ENCODE measurements around the gene STX18. TPM values are rescaled to one million over a fixed set of nuclear protein-coding genes. Genes with fewer than 3 reads are reported as not detected.
"Not testable (repeated sequence)": the region's sequence is repeated elsewhere in the genome, so short reads cannot be mapped to it uniquely, and the experiment has no call there.

Gene STX18
- 24.0 and 26.4 TPM in 2 replicates for total RNA-seq

DNA sequence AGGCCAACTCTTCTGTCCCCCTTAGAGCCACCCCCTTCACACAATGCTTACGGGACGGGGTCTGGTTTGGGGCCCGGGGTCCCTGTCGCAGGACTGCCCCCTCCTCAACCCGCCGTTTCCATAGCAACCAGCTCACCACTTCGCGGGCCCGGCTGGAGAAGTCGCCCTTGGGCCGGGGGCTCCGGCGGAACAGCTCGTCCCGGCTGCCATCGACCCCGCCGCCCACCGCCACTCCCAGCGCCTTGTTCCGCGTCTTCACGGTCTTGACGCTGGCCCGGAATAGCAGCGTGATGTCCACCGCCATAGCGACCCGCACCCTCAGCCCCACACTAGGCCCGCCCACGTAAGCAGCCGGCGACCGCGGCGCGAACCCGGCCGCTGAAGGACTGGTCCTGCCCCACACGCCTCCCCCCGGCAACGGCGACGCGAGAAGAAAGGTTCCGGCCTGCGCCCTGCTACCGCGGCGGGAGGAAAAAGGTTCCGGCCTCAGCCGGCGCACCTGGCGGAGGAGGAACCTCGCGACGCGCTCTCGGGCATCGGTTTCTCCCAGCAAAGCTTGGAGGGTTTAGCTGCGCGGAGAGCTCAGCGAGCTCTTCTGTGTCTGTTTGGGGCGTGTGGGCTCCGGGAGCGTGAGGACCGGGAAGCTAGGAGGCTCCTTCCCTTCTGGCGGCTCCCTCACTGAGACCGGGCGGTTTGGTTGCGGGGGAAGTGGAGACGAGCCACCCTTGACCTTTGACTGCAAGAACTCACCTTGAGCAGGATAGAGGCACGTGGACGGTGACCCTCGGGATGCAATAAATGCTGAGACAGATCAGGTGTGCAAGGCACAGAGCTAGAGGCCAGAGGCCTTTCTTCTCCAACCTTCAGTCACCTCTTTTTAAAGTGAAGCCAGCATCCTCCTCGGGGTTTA is at the start of gene STX18:
Gene STX18 (minus strand): TSS at position 388 of the 910 bp plus-strand sequence. CDS start 84 bp downstream, at position 304.
- peak; percentile 29 for DNase-seq (ENCODE audit: extremely low read depth, low read depth, low spot score)

DNA sequence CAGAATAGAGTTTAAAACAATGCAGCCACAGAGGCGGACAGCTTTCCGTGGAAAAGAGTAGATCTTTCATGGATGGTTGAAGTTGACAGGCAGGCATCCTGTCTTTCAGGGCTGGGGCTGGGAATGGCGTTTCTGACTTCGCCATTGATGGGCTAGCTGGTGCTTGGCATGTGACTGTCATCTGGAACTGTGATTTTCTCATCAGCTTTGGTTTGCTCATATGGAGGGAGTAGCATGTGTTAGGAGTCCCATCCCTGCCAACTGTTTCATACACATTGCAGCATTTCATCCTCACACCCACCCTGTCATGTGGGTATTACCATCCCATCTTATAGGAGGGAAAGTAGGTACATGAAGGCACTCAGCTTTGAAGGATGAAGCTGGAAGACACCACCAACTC is 49.2 kb upstream of the STX18 start:
- no peak for DNase-seq (ENCODE audit: extremely low read depth, low read depth, low spot score)

DNA sequence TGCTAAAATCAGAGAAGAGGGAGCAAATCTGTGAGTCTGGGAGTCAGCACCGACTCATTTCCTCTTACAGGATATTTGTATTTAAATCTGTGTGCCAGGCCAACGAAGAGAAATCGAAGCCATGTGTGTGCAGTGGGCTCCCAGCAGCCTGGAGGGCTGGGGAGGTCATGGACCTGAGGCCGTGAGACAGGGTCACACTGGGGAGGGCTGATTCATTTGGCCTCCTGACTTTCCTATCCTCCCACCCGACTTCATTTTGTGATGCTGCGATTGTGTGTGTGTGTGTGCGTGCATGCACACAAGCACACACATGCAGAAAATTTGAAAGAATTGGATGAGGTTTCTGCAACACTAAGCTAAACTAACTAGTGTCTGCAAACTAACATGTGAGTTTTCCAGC is 48.7 kb upstream of the STX18 start:
- no peak for DNase-seq (ENCODE audit: extremely low read depth, low read depth, low spot score)

DNA sequence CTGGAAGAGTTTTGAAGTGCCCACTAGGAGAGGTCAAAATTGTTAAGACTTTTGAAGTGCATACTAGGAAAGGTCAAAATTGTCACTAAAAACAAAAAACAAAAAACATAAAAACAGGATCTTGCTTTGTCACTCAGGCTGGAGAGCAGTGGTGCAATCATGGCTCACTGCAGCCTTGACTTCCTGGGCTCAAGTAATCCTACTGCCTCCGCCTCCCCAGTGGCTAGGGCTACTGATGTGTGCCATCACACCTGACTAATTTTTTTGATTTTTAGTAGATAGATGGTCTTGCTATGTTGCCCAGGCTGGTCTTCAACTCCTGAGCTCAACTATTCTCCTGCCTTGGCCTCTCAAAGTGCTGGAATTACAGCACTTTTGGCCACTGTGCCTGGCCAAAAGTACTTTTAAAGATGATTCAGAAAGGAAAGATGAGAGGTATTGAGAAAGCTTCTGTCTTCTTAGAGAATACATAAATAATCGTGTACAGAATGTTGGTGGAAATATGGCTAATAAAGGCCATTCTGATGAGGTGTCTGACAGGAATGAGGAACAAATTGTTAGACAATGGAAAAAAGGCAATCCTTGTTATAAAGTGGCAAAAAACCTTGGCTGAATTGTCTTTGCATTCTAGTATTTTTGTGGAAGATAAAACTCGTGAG is 43.3 kb upstream of the STX18 start:
- no peak for DNase-seq (ENCODE audit: extremely low read depth, low read depth, low spot score)

DNA sequence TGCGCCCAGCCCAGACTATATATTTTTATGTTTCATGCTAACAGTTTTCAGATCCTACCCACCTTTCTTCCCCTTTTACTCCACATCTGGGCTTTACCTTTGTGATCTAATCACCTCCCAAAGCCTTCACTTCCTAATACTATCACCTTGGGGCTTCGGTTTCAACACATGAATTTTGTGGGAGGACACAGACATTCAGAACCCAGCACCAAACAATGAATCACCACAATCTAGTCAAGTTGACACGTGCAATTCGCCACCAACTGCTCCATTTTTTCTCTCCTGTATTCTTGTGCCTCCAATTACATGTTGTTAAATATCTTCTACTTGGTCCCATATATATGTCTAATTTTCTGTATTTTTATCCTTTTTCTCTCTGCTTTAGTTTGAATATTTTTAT is 41.8 kb upstream of the STX18 start:
- no peak for DNase-seq (ENCODE audit: extremely low read depth, low read depth, low spot score)

DNA sequence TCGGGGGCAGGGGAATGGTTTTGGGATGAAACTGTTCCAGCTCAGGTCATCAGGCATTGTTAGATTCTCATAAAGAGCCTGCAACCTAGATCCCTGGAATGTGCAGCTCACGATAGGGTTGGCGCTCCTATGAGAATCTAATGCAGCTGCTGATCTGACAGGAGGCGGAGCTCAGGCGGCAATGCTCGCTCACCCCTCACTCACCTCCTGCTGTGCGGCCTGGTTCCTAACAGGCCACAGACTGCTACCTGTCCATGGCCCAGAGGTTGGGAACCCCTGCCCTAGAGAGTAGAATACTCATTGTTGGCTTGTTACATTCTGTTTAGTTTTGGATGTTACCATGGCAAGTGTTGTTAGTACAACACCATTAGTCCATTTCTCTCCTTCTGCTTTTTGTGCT is 40.8 kb upstream of the STX18 start:
- DNase-seq (ENCODE audit: extremely low read depth, low read depth, low spot score) = no peak

DNA sequence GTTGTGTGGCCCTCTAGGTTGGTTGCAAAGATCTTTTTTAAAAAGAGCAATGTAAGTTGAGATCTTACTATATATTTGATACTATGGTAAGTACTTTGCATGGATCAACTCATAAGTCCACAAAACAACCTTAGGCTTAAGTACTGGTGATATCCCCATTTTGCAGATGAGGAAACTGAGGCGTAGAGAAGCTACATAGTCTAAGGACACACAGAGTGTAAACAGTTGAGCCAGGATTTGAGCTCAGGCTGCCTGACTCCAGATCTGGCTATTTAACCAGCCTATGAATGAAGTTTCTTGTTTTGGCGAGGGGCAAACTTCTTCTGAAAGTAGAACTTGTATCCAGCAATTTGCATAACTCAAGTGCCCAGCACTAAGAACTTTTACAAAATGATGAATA is 38.6 kb upstream of the STX18 start:
- no peak for DNase-seq (ENCODE audit: extremely low read depth, low read depth, low spot score)

DNA sequence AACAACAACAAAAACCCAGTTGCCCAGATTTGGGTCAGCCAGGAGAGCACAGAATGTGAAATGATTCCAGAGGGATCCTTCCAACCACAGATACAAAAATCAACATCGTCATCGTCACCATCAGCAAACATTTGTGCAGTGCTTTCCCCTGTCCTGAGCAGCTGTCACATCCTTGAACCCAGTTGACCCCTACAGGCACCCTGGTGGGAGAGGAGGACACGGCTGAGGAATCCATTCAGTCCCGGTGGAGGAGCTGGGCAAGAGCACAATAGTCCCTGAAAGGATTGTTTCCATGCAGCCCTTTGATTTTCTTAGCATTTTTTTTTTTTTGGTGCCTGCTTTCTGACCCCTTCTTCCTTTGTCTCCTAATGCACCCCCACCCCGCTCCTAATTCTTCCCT is 37.1 kb upstream of the STX18 start:
- no peak for DNase-seq (ENCODE audit: extremely low read depth, low read depth, low spot score)

DNA sequence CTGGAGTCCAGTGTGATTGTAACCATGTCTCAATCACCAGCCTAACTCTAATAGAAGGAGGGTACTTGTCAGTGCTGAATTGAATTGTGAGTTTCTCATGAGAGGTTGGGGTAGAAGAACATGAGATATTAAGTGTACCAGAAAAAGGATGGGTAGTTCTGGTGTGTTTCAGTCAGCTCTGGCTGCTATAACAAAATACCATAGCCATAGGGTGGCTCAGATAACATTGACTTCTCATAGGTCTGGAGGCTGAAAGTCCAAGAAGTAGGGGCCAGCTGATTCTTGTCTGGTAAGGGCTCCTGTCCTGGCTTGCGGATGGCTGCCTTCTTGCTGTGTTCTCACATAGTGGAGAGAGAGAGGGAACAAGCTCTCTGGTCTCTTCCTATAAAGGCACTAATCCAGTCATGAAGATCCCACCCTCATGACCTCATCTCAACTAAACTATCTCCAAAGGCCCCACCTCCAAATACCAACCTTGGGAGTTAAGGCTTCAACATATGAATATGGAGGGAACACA is 35.6 kb upstream of the STX18 start:
- no peak for DNase-seq (ENCODE audit: extremely low read depth, low read depth, low spot score)

DNA sequence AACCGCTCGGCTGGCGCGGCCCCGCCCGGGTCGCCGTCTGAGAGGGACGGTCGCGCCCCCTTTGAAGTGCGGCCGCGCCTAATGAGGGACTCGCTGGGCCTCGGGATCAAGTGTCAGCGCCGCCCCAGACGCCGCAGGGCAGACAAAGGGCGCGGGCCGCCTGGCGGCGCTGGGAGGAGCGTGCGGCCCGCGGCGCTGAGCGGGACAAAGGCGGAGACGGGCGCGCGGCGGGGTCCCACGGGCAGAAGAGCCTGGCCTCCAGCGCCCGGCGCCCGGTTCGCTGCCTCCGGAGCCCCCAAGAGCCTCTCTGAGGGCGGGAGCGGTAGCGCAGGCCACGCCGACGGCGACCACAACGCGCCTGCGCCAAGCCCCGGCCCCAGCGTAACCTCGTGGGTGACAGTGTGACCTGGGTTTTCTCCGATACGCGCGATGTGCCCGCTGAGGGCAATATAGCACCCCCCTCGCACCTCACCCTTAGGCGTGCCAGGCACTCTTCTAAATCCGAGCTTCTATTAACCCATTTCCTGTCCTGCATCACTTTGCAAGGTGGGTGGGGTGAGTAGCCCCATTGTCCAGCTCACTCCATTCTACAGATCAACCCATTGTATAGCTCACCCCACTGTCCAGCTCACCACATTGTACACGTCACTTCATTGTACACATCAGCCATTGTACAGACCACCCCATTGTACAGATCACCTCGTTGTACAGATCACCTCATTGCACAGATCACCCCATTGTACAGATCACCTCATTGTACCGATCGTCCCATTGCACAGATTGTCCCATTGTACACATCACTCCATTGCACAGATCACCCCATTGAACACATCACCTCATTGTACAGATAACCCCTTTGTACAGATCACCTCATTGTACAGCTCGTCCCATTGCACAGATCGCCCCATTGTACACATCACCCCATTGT is 33.7 kb upstream of the STX18 start:
- no peak for DNase-seq (ENCODE audit: extremely low read depth, low read depth, low spot score)

DNA sequence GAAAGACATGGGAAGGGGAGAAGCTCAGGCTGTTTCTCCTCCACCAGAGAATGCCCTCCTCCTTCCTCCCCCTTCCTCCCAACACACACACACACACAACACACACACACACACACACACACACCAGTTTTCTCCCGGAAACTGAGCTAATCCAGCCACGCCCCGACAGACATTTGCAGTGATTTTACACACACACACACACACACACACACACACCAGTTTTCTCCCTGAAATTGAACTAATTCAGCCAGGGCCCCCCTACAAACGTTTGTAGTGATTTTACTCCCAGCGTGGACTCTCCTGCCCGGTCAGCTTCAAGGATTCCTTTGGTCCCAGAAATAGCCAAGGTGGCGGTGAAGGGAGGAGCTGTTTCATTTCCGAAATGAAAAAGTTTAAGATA is 32.9 kb upstream of the STX18 start:
- peak; percentile 50 for DNase-seq (ENCODE audit: extremely low read depth, low read depth, low spot score)

DNA sequence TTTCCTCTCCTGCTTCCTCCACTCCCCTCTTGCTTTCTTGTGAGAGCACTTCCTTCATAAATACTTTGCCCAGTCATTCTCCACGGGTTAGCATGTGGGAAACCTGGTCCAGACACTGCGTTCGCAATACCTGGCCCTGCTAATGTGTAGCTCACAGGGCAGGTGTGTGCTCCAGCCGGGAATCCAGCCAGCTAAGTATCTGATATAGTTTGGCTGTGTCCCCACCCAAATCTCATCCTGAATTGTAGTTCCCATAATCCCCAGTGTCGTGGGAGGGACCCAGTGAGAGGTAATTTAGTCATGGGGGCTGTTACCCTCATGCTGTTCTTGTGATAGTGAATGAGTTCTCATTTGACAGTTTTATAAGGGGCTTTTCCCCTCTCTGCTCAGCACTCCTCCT is 32.2 kb upstream of the STX18 start:
- no peak for DNase-seq (ENCODE audit: extremely low read depth, low read depth, low spot score)

DNA sequence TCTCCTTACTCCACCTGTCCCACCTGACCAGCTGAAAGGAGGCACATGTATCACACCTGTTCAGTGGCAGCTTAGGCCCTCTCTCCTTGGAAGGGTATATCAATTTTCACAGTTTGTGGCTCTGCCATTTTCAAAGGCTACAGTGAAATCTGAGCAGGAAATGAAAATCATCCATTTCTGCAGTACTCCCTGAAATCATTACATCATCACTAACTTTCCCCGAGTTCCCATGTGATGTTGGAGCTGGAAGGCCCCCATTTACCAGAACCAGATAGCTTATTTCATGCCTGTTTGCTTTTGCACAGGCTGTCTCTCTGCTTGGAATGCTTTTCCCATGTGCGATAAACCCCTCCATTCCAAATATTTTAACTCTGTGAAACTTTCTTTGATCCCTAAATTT is 31.0 kb upstream of the STX18 start:
- no peak for DNase-seq (ENCODE audit: extremely low read depth, low read depth, low spot score)

DNA sequence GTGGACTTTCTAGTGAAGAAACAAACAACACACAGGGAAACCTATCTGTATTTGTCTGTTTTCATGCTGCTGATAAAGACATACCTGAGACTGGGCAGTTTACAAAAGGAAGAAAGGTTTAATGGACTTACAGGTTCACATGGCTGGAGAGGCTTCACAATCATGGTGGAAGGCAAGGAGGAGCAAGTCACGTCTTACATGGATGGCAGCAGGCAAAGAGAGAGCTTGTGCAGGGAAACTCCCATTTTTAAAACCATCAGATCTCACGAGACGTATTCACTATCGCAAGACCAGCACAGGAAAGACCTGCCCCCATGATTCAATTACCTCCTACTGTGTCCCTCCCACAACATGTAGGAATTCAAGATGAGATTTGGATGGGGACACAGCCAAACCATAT is 28.0 kb upstream of the STX18 start:
- DNase-seq (ENCODE audit: extremely low read depth, low read depth, low spot score) = not testable (repeated sequence)

DNA sequence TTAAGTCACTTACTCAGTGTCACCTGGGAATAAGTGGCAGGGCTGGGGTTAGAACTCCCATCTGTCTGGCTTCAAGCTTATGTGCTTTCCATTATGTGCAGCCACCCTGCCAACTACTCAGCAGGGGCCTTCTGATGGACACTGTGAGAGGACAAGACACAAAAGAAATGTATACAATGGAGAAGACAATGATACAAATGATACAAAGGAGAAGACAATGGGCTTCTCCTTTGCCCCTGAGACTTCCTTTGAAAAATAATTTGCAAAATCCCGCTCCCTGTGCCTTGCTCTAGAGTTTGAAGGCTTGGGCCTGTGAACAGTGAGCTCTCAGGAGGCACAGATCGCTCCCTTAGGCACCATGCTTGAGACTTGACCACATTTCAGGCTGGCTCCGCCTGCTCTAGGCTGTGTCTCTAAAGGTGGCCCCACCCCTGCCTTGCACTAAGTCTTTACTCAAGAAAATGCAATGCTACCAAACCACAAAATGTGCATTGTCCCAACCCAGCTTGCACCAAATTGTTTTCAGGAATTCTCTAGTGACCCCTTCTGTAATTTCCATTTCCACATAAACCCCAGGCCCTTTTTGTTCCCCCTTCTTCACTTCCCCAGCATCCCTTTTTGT is 27.1 kb upstream of the STX18 start:
- no peak for DNase-seq (ENCODE audit: extremely low read depth, low read depth, low spot score)

DNA sequence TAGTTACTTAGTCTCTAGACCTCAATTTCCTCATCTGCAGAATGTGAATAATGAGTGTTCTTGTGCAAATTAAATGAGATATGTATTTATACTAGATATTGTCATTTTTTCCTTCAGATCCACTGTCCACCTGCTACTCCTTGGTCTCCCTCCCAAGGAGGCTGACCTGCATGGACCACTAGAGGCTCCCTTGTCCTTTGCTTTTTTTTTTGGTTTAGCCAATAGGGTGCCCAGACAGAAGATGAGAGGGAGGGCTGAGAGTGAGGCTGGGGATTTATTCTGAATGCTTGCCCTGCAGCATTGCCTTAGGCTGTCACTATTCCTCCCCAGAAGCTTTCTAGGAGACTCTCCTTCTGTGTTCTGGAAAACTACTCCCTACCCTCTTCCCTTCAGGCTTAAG is 24.5 kb upstream of the STX18 start:
- DNase-seq (ENCODE audit: extremely low read depth, low read depth, low spot score) = not testable (repeated sequence)

DNA sequence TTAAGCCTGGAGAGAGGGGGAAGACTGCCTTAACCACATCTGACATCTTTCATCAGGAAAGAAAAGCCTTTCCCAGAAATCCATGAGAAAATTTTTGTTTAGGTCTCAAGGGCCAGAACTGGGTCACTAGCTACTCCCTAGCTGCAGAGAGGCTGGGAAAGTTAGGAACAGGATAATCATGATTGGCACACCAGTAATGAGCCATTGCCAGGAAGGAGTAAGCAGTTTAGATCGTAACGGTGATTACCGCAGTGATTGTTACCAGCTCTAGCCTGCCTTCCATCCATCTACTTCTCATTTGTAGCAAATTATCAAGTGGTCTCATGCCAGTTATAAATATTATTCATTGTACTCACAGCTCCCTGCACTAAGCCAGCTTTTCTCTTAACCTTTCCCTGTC is 22.7 kb upstream of the STX18 start:
- DNase-seq (ENCODE audit: extremely low read depth, low read depth, low spot score) = no peak

DNA sequence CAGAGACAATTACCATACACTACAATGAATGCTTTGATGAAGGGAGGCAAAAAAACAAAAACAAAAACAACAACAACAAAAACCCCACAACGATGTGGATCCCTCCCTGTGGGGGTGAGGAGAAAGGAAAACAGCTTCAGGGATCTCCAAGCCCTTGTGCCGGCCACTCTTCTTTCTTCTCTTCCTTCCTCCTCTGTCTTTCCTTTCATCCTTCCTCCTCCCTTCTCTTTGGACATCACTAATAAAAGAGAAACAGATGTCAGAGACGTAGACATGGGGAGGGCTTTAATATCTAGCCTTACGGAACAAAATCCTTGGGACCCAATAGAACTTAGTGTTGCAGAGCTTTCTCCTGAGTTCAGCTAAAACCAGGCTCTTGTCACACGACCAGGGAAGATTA is 18.8 kb upstream of the STX18 start:
- no peak for DNase-seq (ENCODE audit: extremely low read depth, low read depth, low spot score)

DNA sequence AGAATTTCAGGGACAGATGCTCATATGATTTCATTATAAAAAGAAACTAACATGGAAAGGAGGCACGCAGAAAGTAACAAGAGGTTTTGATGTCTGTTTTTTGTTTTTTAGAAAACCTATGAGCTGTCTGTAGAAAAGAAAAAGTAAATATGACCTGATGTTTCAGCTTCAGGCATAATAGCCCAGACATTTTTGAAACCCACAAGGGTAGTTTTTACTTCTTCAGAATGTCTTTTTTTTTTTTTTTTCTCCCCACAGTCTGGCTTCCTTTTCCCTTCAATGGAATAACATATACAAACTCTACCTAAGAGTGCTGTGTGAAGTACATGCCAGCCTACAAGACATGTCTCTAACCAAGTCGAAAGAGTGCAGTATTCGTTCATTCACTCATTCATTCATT is 18.3 kb upstream of the STX18 start:
- no peak for DNase-seq (ENCODE audit: extremely low read depth, low read depth, low spot score)

DNA sequence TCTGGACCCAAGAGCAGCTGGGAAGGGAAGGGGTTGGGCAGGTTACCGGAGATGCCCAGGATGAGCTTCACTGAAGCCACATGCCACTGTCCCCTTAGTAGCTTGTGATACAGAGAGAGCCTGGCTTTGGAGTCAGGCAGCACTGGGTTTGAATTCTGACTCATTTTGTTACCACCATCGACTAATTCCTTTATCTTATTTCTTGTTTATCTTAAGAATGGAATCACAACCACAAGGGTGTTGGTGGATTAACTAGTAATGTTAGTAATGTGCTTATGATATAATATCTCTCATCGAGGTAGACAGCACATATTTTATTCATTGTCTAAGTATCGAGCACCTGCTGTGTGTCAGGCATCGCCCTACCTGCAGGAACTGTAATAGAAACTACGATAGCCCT is 17.7 kb upstream of the STX18 start:
- no peak for DNase-seq (ENCODE audit: extremely low read depth, low read depth, low spot score)

DNA sequence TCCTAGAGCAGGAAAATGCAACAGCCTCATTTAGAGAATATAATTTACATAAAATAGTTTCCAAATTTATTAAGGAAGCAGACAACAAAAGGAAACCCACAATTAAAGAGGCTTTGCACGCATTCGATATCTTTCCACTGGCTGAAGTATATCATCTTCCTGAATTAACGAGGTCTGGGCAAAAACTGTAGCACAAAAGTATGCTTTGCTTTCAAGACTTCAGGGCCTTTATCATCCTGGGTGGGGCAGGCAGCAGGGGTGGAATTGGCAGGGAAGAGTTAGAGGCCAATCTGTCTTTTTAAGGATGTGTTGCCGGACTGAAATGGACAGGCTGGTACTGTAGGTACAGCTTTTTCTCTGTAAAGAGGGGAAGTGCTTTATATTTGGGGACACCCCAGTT is 17.0 kb upstream of the STX18 start:
- no peak for DNase-seq (ENCODE audit: extremely low read depth, low read depth, low spot score)
